Measurements from ENCODE around the gene ANO8. TPM values are rescaled to one million over a fixed set of nuclear protein-coding genes. Genes with fewer than 3 reads are reported as not detected.
A peak's percentile ranks its signal among the peaks of the same experiment; 100 is the strongest.

The ANO8 gene
- total and polyA plus RNA-seq, 2 donors (not counting 1 experiment from before 2014, with no cell fraction given) = 1.1 to 5.9 TPM

DNA sequence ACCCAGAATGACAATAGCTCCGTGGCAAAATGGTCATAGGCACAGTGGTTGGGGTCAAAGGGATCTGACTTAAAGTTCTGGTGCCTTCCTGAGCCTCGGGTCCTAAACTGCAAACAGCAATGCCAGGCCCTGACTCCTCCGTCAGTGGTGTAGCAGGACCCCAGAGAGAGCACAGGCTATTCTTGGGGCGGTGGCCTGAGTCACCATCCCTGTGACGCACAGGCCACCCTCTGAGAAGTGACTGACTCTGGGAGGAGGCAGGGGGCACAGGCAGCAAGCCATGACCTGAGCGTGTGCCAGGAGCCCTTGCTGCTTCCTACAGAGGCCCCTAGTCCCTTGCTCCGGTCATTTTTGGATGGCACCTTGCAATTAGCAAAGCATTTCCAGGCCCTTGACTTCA, 23.7 kb upstream of the ANO8 start:
- no peak overlapping the region for H2AFZ ChIP-seq (ENCODE audit: low read length)
- no peak for TF ChIP-seq EZH2 (IDR thresholded peaks at IDR 0.05; ENCODE audit: low read length, missing control alignments)
- TF ChIP-seq, protein P1, sequence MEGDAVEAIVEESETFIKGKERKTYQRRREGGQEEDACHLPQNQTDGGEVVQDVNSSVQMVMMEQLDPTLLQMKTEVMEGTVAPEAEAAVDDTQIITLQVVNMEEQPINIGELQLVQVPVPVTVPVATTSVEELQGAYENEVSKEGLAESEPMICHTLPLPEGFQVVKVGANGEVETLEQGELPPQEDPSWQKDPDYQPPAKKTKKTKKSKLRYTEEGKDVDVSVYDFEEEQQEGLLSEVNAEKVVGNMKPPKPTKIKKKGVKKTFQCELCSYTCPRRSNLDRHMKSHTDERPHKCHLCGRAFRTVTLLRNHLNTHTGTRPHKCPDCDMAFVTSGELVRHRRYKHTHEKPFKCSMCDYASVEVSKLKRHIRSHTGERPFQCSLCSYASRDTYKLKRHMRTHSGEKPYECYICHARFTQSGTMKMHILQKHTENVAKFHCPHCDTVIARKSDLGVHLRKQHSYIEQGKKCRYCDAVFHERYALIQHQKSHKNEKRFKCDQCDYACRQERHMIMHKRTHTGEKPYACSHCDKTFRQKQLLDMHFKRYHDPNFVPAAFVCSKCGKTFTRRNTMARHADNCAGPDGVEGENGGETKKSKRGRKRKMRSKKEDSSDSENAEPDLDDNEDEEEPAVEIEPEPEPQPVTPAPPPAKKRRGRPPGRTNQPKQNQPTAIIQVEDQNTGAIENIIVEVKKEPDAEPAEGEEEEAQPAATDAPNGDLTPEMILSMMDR (conservative IDR thresholded peaks at IDR 0.05 in 1 of 2, IDR thresholded peaks at IDR 0.05 in 1 of 2; ENCODE audit: low read depth in 1 of 2, low read length in 2 of 2) = no peak
- H3K79me2 ChIP-seq (ENCODE audit: control insufficient read depth, insufficient read depth, low read length) = no peaks in the 10 kb centered on the region
- no peaks in the 10 kb centered on the region for H3K27me3 ChIP-seq (ENCODE audit: control insufficient read depth, insufficient read depth, low read length)
- no peaks in the 10 kb centered on the region for H3K4me1 ChIP-seq (ENCODE audit: control insufficient read depth, extremely low read depth, insufficient read depth, low read length)
- no peak overlapping the region for H3K4me2 ChIP-seq (ENCODE audit: extremely low read depth, insufficient read depth, low read length)
- no peaks in the 10 kb centered on the region for H3K9me3 ChIP-seq (ENCODE audit: control insufficient read depth, insufficient read depth, low read depth, low read length)
- no peaks in the 10 kb centered on the region for H4K20me1 ChIP-seq (ENCODE audit: control insufficient read depth, extremely low read depth, insufficient read depth, low read length)
- peak in 1 of 2 donors; percentile 30 for DNase-seq (ENCODE audit: low read depth in 2 of 2)
- no peak overlapping the region for H3K9ac ChIP-seq (ENCODE audit: insufficient read depth, low read length)
- no peaks in the 10 kb centered on the region for H3K36me3 ChIP-seq (ENCODE audit: control insufficient read depth, insufficient read depth, low read length)
- H3K27ac ChIP-seq (ENCODE audit: insufficient read depth, low read length) = no peak overlapping the region
- H3K4me3 ChIP-seq (replicated peaks in 1 of 4; ENCODE audit: control extremely low read depth in 1 of 4, insufficient read depth in 1 of 4, low read depth in 3 of 4, low read length in 4 of 4) = no peak overlapping the region

DNA sequence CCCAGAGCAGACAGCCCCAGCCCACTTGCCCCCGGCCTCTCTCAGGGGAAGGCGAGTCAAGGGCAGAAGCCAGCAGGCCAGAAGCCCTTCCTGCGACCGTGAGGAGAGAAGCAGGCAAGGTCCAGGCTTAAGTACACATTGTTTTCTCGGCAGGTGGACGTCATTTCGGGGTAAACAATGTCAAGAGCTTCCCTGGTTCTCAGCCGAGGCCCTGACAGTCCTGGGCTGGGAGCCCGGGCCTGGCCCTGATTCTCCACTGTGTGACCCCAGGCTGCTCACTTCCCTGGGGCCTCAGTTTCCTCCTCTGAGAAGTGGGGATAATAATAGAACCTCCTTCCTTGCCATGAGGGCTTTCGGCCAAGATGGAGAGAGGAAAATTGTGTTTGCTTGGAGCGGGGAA, 23.1 kb upstream of the ANO8 start:
- H3K9me3 ChIP-seq (ENCODE audit: control insufficient read depth, insufficient read depth, low read depth, low read length) = no peaks in the 10 kb centered on the region
- no peak for DNase-seq (ENCODE audit: low read depth in 2 of 2)
- H3K4me2 ChIP-seq (ENCODE audit: extremely low read depth, insufficient read depth, low read length) = no peak overlapping the region

DNA sequence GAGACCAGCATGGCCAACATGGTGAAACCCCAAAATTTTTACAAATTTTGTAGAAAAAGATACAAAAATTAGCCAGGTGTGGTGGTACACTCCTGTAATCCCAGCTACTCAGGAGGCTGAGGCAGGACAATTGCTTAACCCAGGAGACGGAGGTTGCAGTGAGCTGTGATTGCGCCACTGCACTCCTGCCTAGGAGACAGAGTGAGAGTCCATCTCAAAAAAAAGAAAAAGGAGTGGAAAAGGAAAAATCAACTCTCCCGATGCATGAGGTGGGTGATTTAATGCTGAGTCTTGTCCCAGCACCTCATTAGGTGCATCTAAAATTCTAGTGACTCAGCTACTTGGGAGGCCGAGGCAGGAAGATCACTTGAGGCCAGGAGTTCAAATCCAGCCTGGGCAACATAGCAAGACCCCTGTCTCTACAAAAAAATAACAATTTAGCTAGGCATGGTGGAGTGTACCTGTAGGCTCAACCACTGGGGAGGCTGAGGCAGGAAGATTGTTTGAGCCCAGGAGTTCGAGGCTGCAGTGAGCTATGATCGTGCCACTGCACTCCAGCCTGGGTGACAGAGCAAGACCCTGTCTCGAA, 22.5 kb upstream of the ANO8 start:
- Histone ChIP-seq H3K27me3 (ENCODE audit: control insufficient read depth, insufficient read depth, low read length) (no peaks in the 10 kb centered on the region), H3K79me2 (ENCODE audit: control insufficient read depth, insufficient read depth, low read length) (no peaks in the 10 kb centered on the region), H3K9me3 (ENCODE audit: control insufficient read depth, insufficient read depth, low read depth, low read length) (no peaks in the 10 kb centered on the region), H4K20me1 (ENCODE audit: control insufficient read depth, extremely low read depth, insufficient read depth, low read length) (no peaks in the 10 kb centered on the region), H2AFZ (ENCODE audit: low read length) (no peak overlapping the region), H3K4me2 (ENCODE audit: extremely low read depth, insufficient read depth, low read length) (no peak overlapping the region), H3K36me3 (ENCODE audit: control insufficient read depth, insufficient read depth, low read length) (no peaks in the 10 kb centered on the region), H3K9ac (ENCODE audit: insufficient read depth, low read length) (no peak overlapping the region), H3K4me3 (replicated peaks in 1 of 4; ENCODE audit: control extremely low read depth in 1 of 4, insufficient read depth in 1 of 4, low read depth in 3 of 4, low read length in 4 of 4) (no peak overlapping the region), H3K4me1 (ENCODE audit: control insufficient read depth, extremely low read depth, insufficient read depth, low read length) (no peaks in the 10 kb centered on the region), H3K27ac (ENCODE audit: insufficient read depth, low read length) (no peak overlapping the region)
- TF ChIP-seq, protein P1 (conservative IDR thresholded peaks at IDR 0.05 in 1 of 2, IDR thresholded peaks at IDR 0.05 in 1 of 2; ENCODE audit: low read depth in 1 of 2, low read length in 2 of 2) = no peak
- TF ChIP-seq EZH2 (IDR thresholded peaks at IDR 0.05; ENCODE audit: low read length, missing control alignments) = no peak
- DNase-seq (ENCODE audit: low read depth in 2 of 2) = no peak

More for the DNA sequence above, 23.1 kb upstream of the ANO8 start:
- H3K79me2 ChIP-seq (ENCODE audit: control insufficient read depth, insufficient read depth, low read length) = no peaks in the 10 kb centered on the region
- H3K27me3 ChIP-seq (ENCODE audit: control insufficient read depth, insufficient read depth, low read length) = no peaks in the 10 kb centered on the region
- no peak overlapping the region for H3K9ac ChIP-seq (ENCODE audit: insufficient read depth, low read length)
- H4K20me1 ChIP-seq (ENCODE audit: control insufficient read depth, extremely low read depth, insufficient read depth, low read length) = no peaks in the 10 kb centered on the region
- no peaks in the 10 kb centered on the region for H3K36me3 ChIP-seq (ENCODE audit: control insufficient read depth, insufficient read depth, low read length)
- TF ChIP-seq, protein P1 (conservative IDR thresholded peaks at IDR 0.05 in 1 of 2, IDR thresholded peaks at IDR 0.05 in 1 of 2; ENCODE audit: low read depth in 1 of 2, low read length in 2 of 2) = no peak
- TF ChIP-seq EZH2 (IDR thresholded peaks at IDR 0.05; ENCODE audit: low read length, missing control alignments) = no peak
- H3K27ac ChIP-seq (ENCODE audit: insufficient read depth, low read length) = no peak overlapping the region
- H3K4me1 ChIP-seq (ENCODE audit: control insufficient read depth, extremely low read depth, insufficient read depth, low read length) = no peaks in the 10 kb centered on the region
- no peak overlapping the region for H2AFZ ChIP-seq (ENCODE audit: low read length)
- no peak overlapping the region for H3K4me3 ChIP-seq (replicated peaks in 1 of 4; ENCODE audit: control extremely low read depth in 1 of 4, insufficient read depth in 1 of 4, low read depth in 3 of 4, low read length in 4 of 4)
